A549 (cell line): Measurements from ENCODE around the gene SPIRE2. TPM values are rescaled to one million over a fixed set of nuclear protein-coding genes. Genes with fewer than 3 reads are reported as not detected.

ENCODE experiments used
- ATAC-seq, 2 experiments: fragments of 200-7000 bp in 1 of 2; fragments of >200 bp in 1 of 2; cut with Nextera tagmentation in 1 of 2; cut with Tn5 transposase in 1 of 2; 3 replicates each; pipeline versions ENCODE4 v1.8.0 to v1.9.1; 2018 to 2020; ENCODE audit warnings: mild to moderate bottlenecking in 1 of 2, moderate library complexity in 1 of 2
- CTCF ChIA-PET: fragments of 300-600 bp; sonication (Branson Sonifier 250); formaldehyde crosslinking; extraction: SDS; loops from one replicate; lab custom pipeline; 2021; ENCODE audit warnings: antibody characterized with exemption, inconsistent platforms; lab: Yijun Ruan, JAX
- POLR2A ChIA-PET: fragments of 350-600 bp; formaldehyde crosslinking; extraction: SDS; loops from one replicate; lab custom pipeline; 2021; ENCODE audit warnings: antibody characterized with exemption, inconsistent platforms; lab: Yijun Ruan, JAX
- DNase-seq, 2 experiments: peaks; one replicate each; pipeline versions ENCODE4 v3.0.0 to v3.0.0-alpha.2; 2011 to 2016; ENCODE audit warnings: low read depth in 1 of 2, low spot score in 1 of 2
- FAIRE-seq: peaks from 2 replicates; lab custom pipeline; 2011; peaks lifted over from hg19 to GRCh38; lab: Jason Lieb, UNC
- H3K27ac ChIP-seq, 2 experiments: fragments of >200 bp; sonication (Bioruptor Twin); formaldehyde crosslinking; 3 replicates each; pipeline ENCODE4 v1.5.1; 2016 to 2017
- H3K4me1 ChIP-seq: fragments of >200 bp; sonication (Bioruptor Twin); formaldehyde crosslinking; 3 replicates; pipeline ENCODE4 v1.6.1; 2016
- H3K4me2 ChIP-seq: fragments of >200 bp; sonication (Bioruptor Twin); formaldehyde crosslinking; 3 replicates; pipeline ENCODE4 v1.6.1; 2016
- H3K4me3 ChIP-seq: fragments of >200 bp; sonication (Bioruptor Twin); formaldehyde crosslinking; 3 replicates; pipeline ENCODE4 v1.5.1; 2016
- H3K9me3 ChIP-seq: fragments of >200 bp; sonication (Bioruptor Twin); formaldehyde crosslinking; 3 replicates; pipeline ENCODE4 v1.6.1; 2016
- CEBPB ChIP-seq, 2 experiments: fragments of >200 bp in 1 of 2; sonication (Bioruptor Twin) in 1 of 2; formaldehyde crosslinking in 1 of 2; IDR thresholded peaks; 2 replicates each; pipeline ENCODE4 v1.6.1; 2012 to 2016
- EHF ChIP-seq: fragments of 250-450 bp; sonication (Bioruptor Pico); IDR thresholded peaks from 2 replicates; pipeline ENCODE4 v1.5.0; 2020; ENCODE audit warnings: mild to moderate bottlenecking
- EHMT2 ChIP-seq: fragments of 200-600 bp; sonication (generic); IDR thresholded peaks from 2 replicates; pipeline ENCODE4 v1.6.1; 2016; ENCODE audit warnings: antibody characterized with exemption, low read depth, mild to moderate bottlenecking, moderate library complexity
- EP300 ChIP-seq, 2 experiments: fragments of >200 bp; sonication (Bioruptor Twin); formaldehyde crosslinking; IDR thresholded peaks; 2 replicates in 1 of 2; 3 replicates in 1 of 2; pipeline ENCODE4 v1.6.1; 2016 to 2017
- HOXA7 ChIP-seq: fragments of 250-450 bp; sonication (Bioruptor Pico); IDR thresholded peaks from 2 replicates; pipeline ENCODE4 v1.5.0; 2020; ENCODE audit warnings: mild to moderate bottlenecking, moderate library complexity
- HOXB13 ChIP-seq: fragments of 250-450 bp; sonication (Bioruptor Pico); IDR thresholded peaks from 2 replicates; pipeline ENCODE4 v1.5.0; 2020; ENCODE audit warnings: low read depth, mild to moderate bottlenecking, moderate library complexity
- HOXB5 ChIP-seq: fragments of 250-450 bp; sonication (Bioruptor Pico); IDR thresholded peaks from 2 replicates; pipeline ENCODE4 v1.5.0; 2020; ENCODE audit warnings: mild to moderate bottlenecking, moderate library complexity
- KDM1A ChIP-seq: fragments of 200-600 bp; sonication (generic); IDR thresholded peaks from 2 replicates; pipeline ENCODE4 v1.6.1; 2016; ENCODE audit warnings: low read depth, mild to moderate bottlenecking
- KDM5A ChIP-seq: fragments of 200-600 bp; sonication (generic); IDR thresholded peaks from 2 replicates; pipeline ENCODE4 v1.6.1; 2016; ENCODE audit warnings: antibody characterized with exemption, mild to moderate bottlenecking
- MAZ ChIP-seq: fragments of 150-350 bp; IDR thresholded peaks from 2 replicates; pipeline ENCODE4 v1.6.1; 2014; ENCODE audit warnings: antibody characterized with exemption, low read depth, low read length, borderline replicate concordance
- POLR2AphosphoS2 ChIP-seq: conservative IDR thresholded peaks from 2 replicates; pipeline ENCODE4 v1.6.1; 2012; ENCODE audit warnings: low read length, improper control_type of control experiment, inconsistent platforms
- RAD21 ChIP-seq, 2 experiments: fragments of >200 bp in 1 of 2; sonication (Bioruptor Twin) in 1 of 2; formaldehyde crosslinking in 1 of 2; IDR thresholded peaks in 1 of 2; conservative IDR thresholded peaks in 1 of 2; 2 replicates in 1 of 2; 3 replicates in 1 of 2; pipeline ENCODE4 v1.6.1; 2012 to 2018; ENCODE audit warnings: inconsistent platforms in 1 of 2
- RFX5 ChIP-seq: fragments of 450-650 bp; IDR thresholded peaks from 2 replicates; pipeline ENCODE4 v1.7.1; 2014; ENCODE audit warnings: antibody characterized with exemption, mild to moderate bottlenecking, moderate library complexity
- SMC3 ChIP-seq: fragments of >200 bp; sonication (Bioruptor Twin); formaldehyde crosslinking; IDR thresholded peaks from 3 replicates; pipeline ENCODE4 v1.6.1; 2018; ENCODE audit warnings: inconsistent platforms
- SREBF2 ChIP-seq: fragments of 450-650 bp; IDR thresholded peaks from 2 replicates; pipeline ENCODE4 v1.6.1; 2014; ENCODE audit warnings: mild to moderate bottlenecking, moderate library complexity
- ZFP36 ChIP-seq: fragments of 450-650 bp; IDR thresholded peaks from 2 replicates; pipeline ENCODE4 v1.6.1; 2014; ENCODE audit warnings: borderline replicate concordance; ENCODE audit not compliant: partially characterized antibody
- WGBS: methylation state at CpG from one replicate; pipeline ENCODE4 v1.1.6; 2017; ENCODE audit errors: missing lambda C conversion rate; 5-methylcytosine and 5-hydroxymethylcytosine counted together
- polyA plus RNA-seq, 4 experiments: library from polyadenylated mRNA; depleted of rRNA in 3 of 4; stranded (reverse); fragments of >200 nt; fragmentation: RNase III in 1 of 4; extraction: RNeasy Plus Mini Kit Qiagen cat#74134 plus additional on column Dnase treatment in 1 of 4; gene quantifications; 2 replicates in 3 of 4; 3 replicates in 1 of 4; pipeline ENCODE4 v1.2.3, GENCODE V29; 2011 to 2017
- TF ChIP-seq, protein P1 (sequence below): fragments of 150-350 bp; IDR thresholded peaks from 2 replicates; pipeline ENCODE4 v1.6.1; 2014; ENCODE audit warnings: low read depth, mild to moderate bottlenecking, low read length
- TF ChIP-seq, protein P2 (sequence below): fragments of >200 bp; sonication (Bioruptor Twin); formaldehyde crosslinking; IDR thresholded peaks from 3 replicates; pipeline ENCODE4 v1.6.1; 2016
- TF ChIP-seq, protein P3 (sequence below): IDR thresholded peaks from 2 replicates; pipeline ENCODE4 v1.6.1; 2012; ENCODE audit warnings: low read depth, borderline replicate concordance
- TF ChIP-seq, protein P4 (sequence below): fragments of 450-650 bp; IDR thresholded peaks from 2 replicates; pipeline ENCODE4 v1.6.1; 2014; ENCODE audit warnings: antibody characterized with exemption
- TF ChIP-seq, protein P5 (sequence below): fragments of >200 bp; sonication (Bioruptor Twin); formaldehyde crosslinking; IDR thresholded peaks from 2 replicates; pipeline ENCODE4 v1.6.1; 2016

Gene SPIRE2
- polyA plus RNA-seq, 2 of the 4 experiments (the other 2 are of a cell fraction) = 6.0 to 9.9 TPM

DNA sequence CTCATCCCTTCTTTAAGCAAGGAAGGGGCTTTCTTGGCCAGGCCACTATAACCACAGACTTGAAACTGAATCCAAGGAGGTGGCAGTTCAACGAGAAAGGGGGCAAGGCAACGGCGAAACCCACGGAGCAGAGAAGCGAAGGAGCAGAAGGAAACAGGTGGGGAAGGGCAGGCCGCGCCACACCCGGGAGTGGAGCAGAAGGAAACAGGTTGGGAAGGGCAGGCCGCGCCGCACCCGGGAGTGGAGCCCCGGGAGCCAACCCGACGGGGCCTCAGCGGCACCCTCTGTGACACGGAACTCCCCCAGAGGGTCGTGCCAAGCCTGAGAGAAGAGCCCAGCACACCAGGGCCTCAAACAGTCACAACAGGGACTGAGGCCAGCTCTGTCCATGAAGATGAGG, 32.2 kb upstream of the SPIRE2 start:
- CTCF ChIA-PET = interaction anchor here (1.5 kb wide), 1 partner anchor 96 kb away, joined by 3 read pairs; no protein-coding TSS in a partner anchor
- TF ChIP-seq EP300 (IDR thresholded peaks at IDR 0.05) = no peak
- TF ChIP-seq RAD21 (conservative IDR thresholded peaks at IDR 0.05 in 1 of 2, IDR thresholded peaks at IDR 0.05 in 1 of 2) = no peak
- TF ChIP-seq SREBF2 = no peak
- no peak for TF ChIP-seq HOXB13 (CRISPR knock-in tag)
- TF ChIP-seq, protein P1, sequence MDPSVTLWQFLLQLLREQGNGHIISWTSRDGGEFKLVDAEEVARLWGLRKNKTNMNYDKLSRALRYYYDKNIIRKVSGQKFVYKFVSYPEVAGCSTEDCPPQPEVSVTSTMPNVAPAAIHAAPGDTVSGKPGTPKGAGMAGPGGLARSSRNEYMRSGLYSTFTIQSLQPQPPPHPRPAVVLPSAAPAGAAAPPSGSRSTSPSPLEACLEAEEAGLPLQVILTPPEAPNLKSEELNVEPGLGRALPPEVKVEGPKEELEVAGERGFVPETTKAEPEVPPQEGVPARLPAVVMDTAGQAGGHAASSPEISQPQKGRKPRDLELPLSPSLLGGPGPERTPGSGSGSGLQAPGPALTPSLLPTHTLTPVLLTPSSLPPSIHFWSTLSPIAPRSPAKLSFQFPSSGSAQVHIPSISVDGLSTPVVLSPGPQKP = no peak
- no peak for TF ChIP-seq EHF (CRISPR knock-in tag)
- no peak for TF ChIP-seq MAZ
- no peak for TF ChIP-seq KDM5A
- TF ChIP-seq POLR2AphosphoS2 = no peak
- TF ChIP-seq, protein P2, sequence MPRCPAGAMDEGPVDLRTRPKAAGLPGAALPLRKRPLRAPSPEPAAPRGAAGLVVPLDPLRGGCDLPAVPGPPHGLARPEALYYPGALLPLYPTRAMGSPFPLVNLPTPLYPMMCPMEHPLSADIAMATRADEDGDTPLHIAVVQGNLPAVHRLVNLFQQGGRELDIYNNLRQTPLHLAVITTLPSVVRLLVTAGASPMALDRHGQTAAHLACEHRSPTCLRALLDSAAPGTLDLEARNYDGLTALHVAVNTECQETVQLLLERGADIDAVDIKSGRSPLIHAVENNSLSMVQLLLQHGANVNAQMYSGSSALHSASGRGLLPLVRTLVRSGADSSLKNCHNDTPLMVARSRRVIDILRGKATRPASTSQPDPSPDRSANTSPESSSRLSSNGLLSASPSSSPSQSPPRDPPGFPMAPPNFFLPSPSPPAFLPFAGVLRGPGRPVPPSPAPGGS = no peak
- TF ChIP-seq, protein P3, sequence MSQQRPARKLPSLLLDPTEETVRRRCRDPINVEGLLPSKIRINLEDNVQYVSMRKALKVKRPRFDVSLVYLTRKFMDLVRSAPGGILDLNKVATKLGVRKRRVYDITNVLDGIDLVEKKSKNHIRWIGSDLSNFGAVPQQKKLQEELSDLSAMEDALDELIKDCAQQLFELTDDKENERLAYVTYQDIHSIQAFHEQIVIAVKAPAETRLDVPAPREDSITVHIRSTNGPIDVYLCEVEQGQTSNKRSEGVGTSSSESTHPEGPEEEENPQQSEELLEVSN = no peak
- TF ChIP-seq, protein P4, sequence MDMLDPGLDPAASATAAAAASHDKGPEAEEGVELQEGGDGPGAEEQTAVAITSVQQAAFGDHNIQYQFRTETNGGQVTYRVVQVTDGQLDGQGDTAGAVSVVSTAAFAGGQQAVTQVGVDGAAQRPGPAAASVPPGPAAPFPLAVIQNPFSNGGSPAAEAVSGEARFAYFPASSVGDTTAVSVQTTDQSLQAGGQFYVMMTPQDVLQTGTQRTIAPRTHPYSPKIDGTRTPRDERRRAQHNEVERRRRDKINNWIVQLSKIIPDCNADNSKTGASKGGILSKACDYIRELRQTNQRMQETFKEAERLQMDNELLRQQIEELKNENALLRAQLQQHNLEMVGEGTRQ = no peak
- TF ChIP-seq ZFP36 = no peak
- TF ChIP-seq CEBPB (IDR thresholded peaks at IDR 0.05) = no peak
- no peak for TF ChIP-seq KDM1A
- TF ChIP-seq HOXB5 (CRISPR knock-in tag) = no peak
- no peak for TF ChIP-seq SMC3
- TF ChIP-seq, all 56 proteins: peak for 0
- ATAC-seq = no peak

DNA sequence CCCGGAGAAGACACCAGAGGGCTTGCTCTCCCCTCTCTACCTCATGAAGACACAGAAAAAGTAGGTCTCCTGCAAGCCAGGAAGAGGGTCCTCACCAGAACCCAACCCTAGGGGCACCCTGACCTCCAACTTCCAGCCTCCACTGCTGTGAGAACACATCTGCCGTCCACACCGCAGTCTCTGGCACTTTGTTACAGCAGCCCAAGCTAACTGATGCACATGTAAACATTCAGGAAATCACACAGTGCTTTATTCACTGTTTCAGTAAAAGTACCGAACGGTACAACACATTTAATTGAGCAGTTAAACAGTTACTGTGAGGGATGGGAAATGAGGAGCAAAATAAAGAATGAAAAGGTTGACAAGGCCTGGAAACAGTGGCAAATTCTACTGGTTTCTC, 30.1 kb upstream of the SPIRE2 start:
- no peaks in the 10 kb centered on the region for H3K4me1 ChIP-seq
- no peak for ATAC-seq
- TF ChIP-seq RFX5 = no peak
- TF ChIP-seq EHMT2 = no peak
- TF ChIP-seq HOXA7 (CRISPR knock-in tag) = no peak
- no peak for TF ChIP-seq HOXB5 (CRISPR knock-in tag)
- TF ChIP-seq, protein P5, sequence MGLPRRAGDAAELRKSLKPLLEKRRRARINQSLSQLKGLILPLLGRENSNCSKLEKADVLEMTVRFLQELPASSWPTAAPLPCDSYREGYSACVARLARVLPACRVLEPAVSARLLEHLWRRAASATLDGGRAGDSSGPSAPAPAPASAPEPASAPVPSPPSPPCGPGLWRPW = no peak
- TF ChIP-seq, all 56 proteins: peak for 0
- Histone ChIP-seq H3K9me3 (no peaks in the 10 kb centered on the region), H3K4me3 (no peak overlapping the region), H3K27ac (no peak overlapping the region), H3K4me2 (no peak overlapping the region)
- POLR2A ChIA-PET = no interaction called here
- 96% methylated on average over 5 of the region's 5 CpGs for WGBS
- FAIRE-seq (no peak), DNase-seq (no peak)
- CTCF ChIA-PET = interaction anchor here (1.0 to 4.5 kb wide), 2 partner anchors 63 to 93 kb away, joined by 3 to 14 read pairs; no protein-coding TSS in a partner anchor

More for the DNA sequence above, 32.2 kb upstream of the SPIRE2 start:
- Histone ChIP-seq H3K4me2 (no peak overlapping the region), H3K27ac (no peak overlapping the region), H3K4me3 (no peak overlapping the region), H3K9me3 (no peaks in the 10 kb centered on the region), H3K4me1 (no peaks in the 10 kb centered on the region)
- 92% methylated on average over 18 of the region's 18 CpGs for WGBS
- FAIRE-seq = no peak
- POLR2A ChIA-PET = no interaction called here
- DNase-seq = no peak
